ENCODE data around the gene ZNF697.
A peak's percentile ranks its signal among the peaks of the same experiment; 100 is the strongest.

Gene ZNF697

GRCh38 chr1:119680723-119681122, 32.7 kb upstream of the ZNF697 start:
- H3K4me3 ChIP-seq (ENCODE audit: low read depth in 1 of 5, low read length in 5 of 5) = no peak overlapping the region
- no peak overlapping the region for H3K27ac ChIP-seq (ENCODE audit: low read depth, low read length)
- H3K9me3 ChIP-seq (ENCODE audit: control insufficient read depth in 5 of 5, low read length in 5 of 5) = no peaks in the 10 kb centered on the region
- no peaks in the 10 kb centered on the region for H3K36me3 ChIP-seq (ENCODE audit: control insufficient read depth in 5 of 5, insufficient read depth in 5 of 5, low read length in 5 of 5)
- no peak overlapping the region for H3K9ac ChIP-seq (ENCODE audit: low read length in 5 of 5)
- no peaks in the 10 kb centered on the region for H3K27me3 ChIP-seq (ENCODE audit: control insufficient read depth in 5 of 5, insufficient read depth in 4 of 5, low read length in 5 of 5)
- peaks cover 2 to 11% (median 5%) of the 10 kb centered on the region in 5 donors for H3K4me1 ChIP-seq (ENCODE audit: control insufficient read depth in 5 of 5, insufficient read depth in 5 of 5, low read length in 5 of 5)

- Histone ChIP-seq H3K4me3 (ENCODE audit: low read depth in 1 of 5, low read length in 5 of 5) (no peak overlapping the region), H3K4me1 (ENCODE audit: control insufficient read depth in 5 of 5, insufficient read depth in 5 of 5, low read length in 5 of 5) (peaks cover 3 to 17% (median 10%) of the 10 kb centered on the region in 5 donors), H3K9me3 (ENCODE audit: control insufficient read depth in 5 of 5, low read length in 5 of 5) (no peaks in the 10 kb centered on the region), H3K27me3 (ENCODE audit: control insufficient read depth in 5 of 5, insufficient read depth in 4 of 5, low read length in 5 of 5) (no peaks in the 10 kb centered on the region), H3K36me3 (ENCODE audit: control insufficient read depth in 5 of 5, insufficient read depth in 5 of 5, low read length in 5 of 5) (no peaks in the 10 kb centered on the region), H3K9ac (ENCODE audit: low read length in 5 of 5) (no peak overlapping the region), H3K27ac (ENCODE audit: low read depth, low read length) (no peak overlapping the region)
These were observed 32.1 kb upstream of the ZNF697 start for GRCh38 chr1:119680193-119680592.

- Histone ChIP-seq H3K27ac (ENCODE audit: low read depth, low read length) (no peak overlapping the region), H3K36me3 (ENCODE audit: control insufficient read depth in 5 of 5, insufficient read depth in 5 of 5, low read length in 5 of 5) (no peaks in the 10 kb centered on the region), H3K4me1 (ENCODE audit: control insufficient read depth in 5 of 5, insufficient read depth in 5 of 5, low read length in 5 of 5) (peaks cover 3 to 26% (median 15%) of the 10 kb centered on the region in 5 donors), H3K9me3 (ENCODE audit: control insufficient read depth in 5 of 5, low read length in 5 of 5) (no peaks in the 10 kb centered on the region), H3K9ac (ENCODE audit: low read length in 5 of 5) (no peak overlapping the region), H3K4me3 (ENCODE audit: low read depth in 1 of 5, low read length in 5 of 5) (no peak overlapping the region), H3K27me3 (ENCODE audit: control insufficient read depth in 5 of 5, insufficient read depth in 4 of 5, low read length in 5 of 5) (no peaks in the 10 kb centered on the region)
These were observed 31.2 kb upstream of the ZNF697 start for GRCh38 chr1:119679223-119679622.

GRCh38 chr1:119676571-119677206, 28.6 kb upstream of the ZNF697 start:
- H3K4me3 ChIP-seq (ENCODE audit: low read depth in 1 of 5, low read length in 5 of 5) = no peak overlapping the region
- H3K4me1 ChIP-seq (ENCODE audit: control insufficient read depth in 5 of 5, insufficient read depth in 5 of 5, low read length in 5 of 5) = peaks cover 3 to 26% (median 15%) of the 10 kb centered on the region in 5 donors
- peak overlapping the region; percentile 55 for H3K27ac ChIP-seq (ENCODE audit: low read depth, low read length)

GRCh38 chr1:119675349-119676345, 27.6 kb upstream of the ZNF697 start:
- H3K4me3 ChIP-seq (ENCODE audit: low read depth in 1 of 5, low read length in 5 of 5) = peak overlapping the region; percentile 54 to 61 (median 60)
- no peaks in the 10 kb centered on the region for H3K36me3 ChIP-seq (ENCODE audit: control insufficient read depth in 5 of 5, insufficient read depth in 5 of 5, low read length in 5 of 5)
- no peaks in the 10 kb centered on the region for H3K27me3 ChIP-seq (ENCODE audit: control insufficient read depth in 5 of 5, insufficient read depth in 4 of 5, low read length in 5 of 5)
- H3K27ac ChIP-seq (ENCODE audit: low read depth, low read length) = peak overlapping the region; percentile 55
- peaks cover 3 to 26% (median 15%) of the 10 kb centered on the region in 5 donors for H3K4me1 ChIP-seq (ENCODE audit: control insufficient read depth in 5 of 5, insufficient read depth in 5 of 5, low read length in 5 of 5)
- H3K9ac ChIP-seq (ENCODE audit: low read length in 5 of 5) = peak overlapping the region in 4 of 5 donors; percentile 8 to 75 (median 72)
- no peaks in the 10 kb centered on the region for H3K9me3 ChIP-seq (ENCODE audit: control insufficient read depth in 5 of 5, low read length in 5 of 5)

More at GRCh38 chr1:119676571-119677206, 28.6 kb upstream of the ZNF697 start:
- H3K9ac ChIP-seq (ENCODE audit: low read length in 5 of 5) = no peak overlapping the region
- no peaks in the 10 kb centered on the region for H3K9me3 ChIP-seq (ENCODE audit: control insufficient read depth in 5 of 5, low read length in 5 of 5)
- no peaks in the 10 kb centered on the region for H3K27me3 ChIP-seq (ENCODE audit: control insufficient read depth in 5 of 5, insufficient read depth in 4 of 5, low read length in 5 of 5)
- no peaks in the 10 kb centered on the region for H3K36me3 ChIP-seq (ENCODE audit: control insufficient read depth in 5 of 5, insufficient read depth in 5 of 5, low read length in 5 of 5)

GRCh38 chr1:119674835-119675289, 26.8 kb upstream of the ZNF697 start:
- H3K4me3 ChIP-seq (ENCODE audit: low read depth in 1 of 5, low read length in 5 of 5) = peak overlapping the region in 3 of 5 donors; percentile 54 to 61 (median 60)
- peak overlapping the region in 2 of 5 donors; percentile 71 to 75 for H3K9ac ChIP-seq (ENCODE audit: low read length in 5 of 5)

GRCh38 chr1:119674111-119674526, 26.1 kb upstream of the ZNF697 start:
- Histone ChIP-seq H3K4me3 (ENCODE audit: low read depth in 1 of 5, low read length in 5 of 5) (no peak overlapping the region), H3K9me3 (ENCODE audit: control insufficient read depth in 5 of 5, low read length in 5 of 5) (no peaks in the 10 kb centered on the region), H3K27me3 (ENCODE audit: control insufficient read depth in 5 of 5, insufficient read depth in 4 of 5, low read length in 5 of 5) (no peaks in the 10 kb centered on the region), H3K27ac (ENCODE audit: low read depth, low read length) (no peak overlapping the region), H3K36me3 (ENCODE audit: control insufficient read depth in 5 of 5, insufficient read depth in 5 of 5, low read length in 5 of 5) (no peaks in the 10 kb centered on the region), H3K4me1 (ENCODE audit: control insufficient read depth in 5 of 5, insufficient read depth in 5 of 5, low read length in 5 of 5) (peaks cover 3 to 26% (median 15%) of the 10 kb centered on the region in 5 donors), H3K9ac (ENCODE audit: low read length in 5 of 5) (no peak overlapping the region)

More at GRCh38 chr1:119674835-119675289, 26.8 kb upstream of the ZNF697 start:
- Histone ChIP-seq H3K4me1 (ENCODE audit: control insufficient read depth in 5 of 5, insufficient read depth in 5 of 5, low read length in 5 of 5) (peaks cover 3 to 26% (median 15%) of the 10 kb centered on the region in 5 donors), H3K27me3 (ENCODE audit: control insufficient read depth in 5 of 5, insufficient read depth in 4 of 5, low read length in 5 of 5) (no peaks in the 10 kb centered on the region), H3K36me3 (ENCODE audit: control insufficient read depth in 5 of 5, insufficient read depth in 5 of 5, low read length in 5 of 5) (no peaks in the 10 kb centered on the region), H3K27ac (ENCODE audit: low read depth, low read length) (peak overlapping the region; percentile 55), H3K9me3 (ENCODE audit: control insufficient read depth in 5 of 5, low read length in 5 of 5) (no peaks in the 10 kb centered on the region)

- Histone ChIP-seq H3K9me3 (ENCODE audit: control insufficient read depth in 5 of 5, low read length in 5 of 5) (no peaks in the 10 kb centered on the region), H3K27me3 (ENCODE audit: control insufficient read depth in 5 of 5, insufficient read depth in 4 of 5, low read length in 5 of 5) (no peaks in the 10 kb centered on the region), H3K9ac (ENCODE audit: low read length in 5 of 5) (no peak overlapping the region), H3K4me1 (ENCODE audit: control insufficient read depth in 5 of 5, insufficient read depth in 5 of 5, low read length in 5 of 5) (peaks cover 3 to 26% (median 15%) of the 10 kb centered on the region in 5 donors), H3K4me3 (ENCODE audit: low read depth in 1 of 5, low read length in 5 of 5) (no peak overlapping the region), H3K27ac (ENCODE audit: low read depth, low read length) (no peak overlapping the region), H3K36me3 (ENCODE audit: control insufficient read depth in 5 of 5, insufficient read depth in 5 of 5, low read length in 5 of 5) (no peaks in the 10 kb centered on the region)
These were observed 25.3 kb upstream of the ZNF697 start for GRCh38 chr1:119673171-119673940.

- Histone ChIP-seq H3K27ac (ENCODE audit: low read depth, low read length) (no peak overlapping the region), H3K36me3 (ENCODE audit: control insufficient read depth in 5 of 5, insufficient read depth in 5 of 5, low read length in 5 of 5) (no peaks in the 10 kb centered on the region), H3K4me3 (ENCODE audit: low read depth in 1 of 5, low read length in 5 of 5) (no peak overlapping the region), H3K9ac (ENCODE audit: low read length in 5 of 5) (no peak overlapping the region), H3K9me3 (ENCODE audit: control insufficient read depth in 5 of 5, low read length in 5 of 5) (no peaks in the 10 kb centered on the region), H3K4me1 (ENCODE audit: control insufficient read depth in 5 of 5, insufficient read depth in 5 of 5, low read length in 5 of 5) (peaks cover 2 to 17% (median 10%) of the 10 kb centered on the region in 5 donors), H3K27me3 (ENCODE audit: control insufficient read depth in 5 of 5, insufficient read depth in 4 of 5, low read length in 5 of 5) (no peaks in the 10 kb centered on the region)
These were observed 22.8 kb upstream of the ZNF697 start for GRCh38 chr1:119670898-119671297.

Data from subcutaneous abdominal adipose tissue (tissue), 5 donors.